ENCODE results near the gene DNAJC22.
"Not testable (repeated sequence)": the region's sequence is repeated elsewhere in the genome, so short reads cannot be mapped to it uniquely, and the experiment has no call there.

Gene DNAJC22

GRCh38 chr12:49366652-49367380, 20.1 kb downstream of the DNAJC22 start:
- Histone ChIP-seq H3K9ac (ENCODE audit: low read depth, low read length) (peak overlapping the region; percentile 94), H3K9me3 (ENCODE audit: insufficient read depth, low read depth, low read length) (no peaks in the 10 kb centered on the region), H3K4me1 (ENCODE audit: insufficient read depth, low read length) (peaks cover 16% of the 10 kb centered on the region), H3K27ac (ENCODE audit: low read depth, low read length) (peak overlapping the region; percentile 98), H3K27me3 (ENCODE audit: insufficient read depth, low read length) (0 out of 2 replicates have a peak, but pooled peaks cover 9% of the 10 kb centered on the region), H3K4me3 (ENCODE audit: low read length) (peak overlapping the region; percentile 95), H3K36me3 (ENCODE audit: insufficient read depth, low read length) (no peaks in the 10 kb centered on the region)
- WGBS, result under 1% methylated on average over 97 of the region's 97 CpGs

GRCh38 chr12:49367381-49368239, 20.9 kb downstream of the DNAJC22 start, which contains the start of gene SPATS2:
Gene SPATS2 (plus strand): TSS chr12:49367462. CDS start chr12:49461013, 93,551 bp downstream.
- WGBS, result 1% methylated on average over 52 of the region's 52 CpGs
- H3K9ac ChIP-seq (ENCODE audit: low read depth, low read length), result peak within 1 kb of the TSS; percentile 94
- peaks cover 16% of the 10 kb centered on the region for H3K4me1 ChIP-seq (ENCODE audit: insufficient read depth, low read length)

GRCh38 chr12:49368240-49368600, 21.5 kb downstream of the DNAJC22 start:
- H3K27ac ChIP-seq (ENCODE audit: low read depth, low read length), result no peak overlapping the region
- H3K27me3 ChIP-seq (ENCODE audit: insufficient read depth, low read length), result 0 out of 2 replicates have a peak, but pooled peaks cover 9% of the 10 kb centered on the region
- H3K4me3 ChIP-seq (ENCODE audit: low read length), result peak overlapping the region; percentile 95
- WGBS, result 11% methylated on average over 3 of the region's 3 CpGs
- no peaks in the 10 kb centered on the region for H3K36me3 ChIP-seq (ENCODE audit: insufficient read depth, low read length)
- H3K4me1 ChIP-seq (ENCODE audit: insufficient read depth, low read length), result peaks cover 16% of the 10 kb centered on the region
- H3K9ac ChIP-seq (ENCODE audit: low read depth, low read length), result peak overlapping the region; percentile 81
- H3K9me3 ChIP-seq (ENCODE audit: insufficient read depth, low read depth, low read length), result no peaks in the 10 kb centered on the region

More at GRCh38 chr12:49367381-49368239, 20.9 kb downstream of the DNAJC22 start, which contains the start of gene SPATS2:
- Histone ChIP-seq H3K27me3 (ENCODE audit: insufficient read depth, low read length) (0 out of 2 replicates have a peak, but pooled peaks cover 9% of the 10 kb centered on the region), H3K36me3 (ENCODE audit: insufficient read depth, low read length) (no peaks in the 10 kb centered on the region), H3K9me3 (ENCODE audit: insufficient read depth, low read depth, low read length) (no peaks in the 10 kb centered on the region), H3K27ac (ENCODE audit: low read depth, low read length) (peak within 1 kb of the TSS; percentile 98), H3K4me3 (ENCODE audit: low read length) (peak within 1 kb of the TSS; percentile 95)

- H3K36me3 ChIP-seq (ENCODE audit: insufficient read depth, low read length), result no peaks in the 10 kb centered on the region
- 79% methylated on average over 5 of the region's 6 CpGs for WGBS
- no peak overlapping the region for H3K4me3 ChIP-seq (ENCODE audit: low read length)
- 0 out of 2 replicates have a peak, but pooled peaks cover 6% of the 10 kb centered on the region for H3K27me3 ChIP-seq (ENCODE audit: insufficient read depth, low read length)
- H3K9ac ChIP-seq (ENCODE audit: low read depth, low read length), result no peak overlapping the region
- H3K9me3 ChIP-seq (ENCODE audit: insufficient read depth, low read depth, low read length), result no peaks in the 10 kb centered on the region
- H3K27ac ChIP-seq (ENCODE audit: low read depth, low read length), result no peak overlapping the region
- peaks cover 16% of the 10 kb centered on the region for H3K4me1 ChIP-seq (ENCODE audit: insufficient read depth, low read length)
These were observed 22.9 kb downstream of the DNAJC22 start for GRCh38 chr12:49369411-49370145.

GRCh38 chr12:49370539-49370938, 23.9 kb downstream of the DNAJC22 start:
- no peak overlapping the region for H3K4me3 ChIP-seq (ENCODE audit: low read length)
- H3K27ac ChIP-seq (ENCODE audit: low read depth, low read length), result no peak overlapping the region
- no peaks in the 10 kb centered on the region for H3K9me3 ChIP-seq (ENCODE audit: insufficient read depth, low read depth, low read length)
- no peaks in the 10 kb centered on the region for H3K27me3 ChIP-seq (ENCODE audit: insufficient read depth, low read length)
- H3K9ac ChIP-seq (ENCODE audit: low read depth, low read length), result no peak overlapping the region
- H3K4me1 ChIP-seq (ENCODE audit: insufficient read depth, low read length), result peaks cover 16% of the 10 kb centered on the region
- WGBS, result 97% methylated on average over 6 of the region's 6 CpGs
- no peaks in the 10 kb centered on the region for H3K36me3 ChIP-seq (ENCODE audit: insufficient read depth, low read length)

GRCh38 chr12:49375406-49375805, 28.7 kb downstream of the DNAJC22 start:
- Histone ChIP-seq H3K27me3 (ENCODE audit: insufficient read depth, low read length) (no peaks in the 10 kb centered on the region), H3K4me3 (ENCODE audit: low read length) (no peak overlapping the region), H3K9me3 (ENCODE audit: insufficient read depth, low read depth, low read length) (no peaks in the 10 kb centered on the region), H3K27ac (ENCODE audit: low read depth, low read length) (no peak overlapping the region), H3K9ac (ENCODE audit: low read depth, low read length) (no peak overlapping the region), H3K4me1 (ENCODE audit: insufficient read depth, low read length) (no peaks in the 10 kb centered on the region), H3K36me3 (ENCODE audit: insufficient read depth, low read length) (no peaks in the 10 kb centered on the region)
- WGBS, result 91% methylated on average over 1 of the region's 1 CpG

- Histone ChIP-seq H3K27ac (ENCODE audit: low read depth, low read length) (no peak overlapping the region), H3K9ac (ENCODE audit: low read depth, low read length) (no peak overlapping the region), H3K9me3 (ENCODE audit: insufficient read depth, low read depth, low read length) (no peaks in the 10 kb centered on the region), H3K4me1 (ENCODE audit: insufficient read depth, low read length) (no peaks in the 10 kb centered on the region), H3K4me3 (ENCODE audit: low read length) (no peak overlapping the region), H3K27me3 (ENCODE audit: insufficient read depth, low read length) (no peaks in the 10 kb centered on the region), H3K36me3 (ENCODE audit: insufficient read depth, low read length) (no peaks in the 10 kb centered on the region)
- WGBS, result no CpG with 5 or more reads among the region's 2 CpGs
These were observed 30.7 kb downstream of the DNAJC22 start for GRCh38 chr12:49377386-49377785.

GRCh38 chr12:49380184-49380583, 33.5 kb downstream of the DNAJC22 start:
- H3K9me3 ChIP-seq (ENCODE audit: insufficient read depth, low read depth, low read length); H3K9ac ChIP-seq (ENCODE audit: low read depth, low read length); H3K27ac ChIP-seq (ENCODE audit: low read depth, low read length); H3K4me3 ChIP-seq (ENCODE audit: low read length); H3K4me1 ChIP-seq (ENCODE audit: insufficient read depth, low read length); H3K36me3 ChIP-seq (ENCODE audit: insufficient read depth, low read length); H3K27me3 ChIP-seq (ENCODE audit: insufficient read depth, low read length): not testable (repeated sequence)
- WGBS, result 94% methylated on average over 9 of the region's 9 CpGs

GRCh38 chr12:49388682-49389386, 42.1 kb downstream of the DNAJC22 start:
- Histone ChIP-seq H3K4me1 (ENCODE audit: insufficient read depth, low read length) (no peaks in the 10 kb centered on the region), H3K4me3 (ENCODE audit: low read length) (peak overlapping the region; percentile 25; the same call in 1 of the 2 replicates), H3K36me3 (ENCODE audit: insufficient read depth, low read length) (no peaks in the 10 kb centered on the region), H3K9ac (ENCODE audit: low read depth, low read length) (no peak overlapping the region), H3K9me3 (ENCODE audit: insufficient read depth, low read depth, low read length) (no peaks in the 10 kb centered on the region), H3K27ac (ENCODE audit: low read depth, low read length) (no peak overlapping the region), H3K27me3 (ENCODE audit: insufficient read depth, low read length) (no peaks in the 10 kb centered on the region)
- WGBS, result 85% methylated on average over 18 of the region's 18 CpGs

GRCh38 chr12:49389387-49389703, 42.7 kb downstream of the DNAJC22 start:
- Histone ChIP-seq H3K4me3 (ENCODE audit: low read length) (peak overlapping the region; percentile 25; the same call in 1 of the 2 replicates), H3K9me3 (ENCODE audit: insufficient read depth, low read depth, low read length) (no peaks in the 10 kb centered on the region), H3K36me3 (ENCODE audit: insufficient read depth, low read length) (no peaks in the 10 kb centered on the region), H3K27ac (ENCODE audit: low read depth, low read length) (no peak overlapping the region), H3K4me1 (ENCODE audit: insufficient read depth, low read length) (no peaks in the 10 kb centered on the region), H3K9ac (ENCODE audit: low read depth, low read length) (no peak overlapping the region), H3K27me3 (ENCODE audit: insufficient read depth, low read length) (no peaks in the 10 kb centered on the region)
- 89% methylated on average over 13 of the region's 13 CpGs for WGBS

Data from HUES64 (cell line).